ENCODE measurements around the gene SH2B3.
"Not testable (repeated sequence)": the region's sequence is repeated elsewhere in the genome, so short reads cannot be mapped to it uniquely, and the experiment has no call there.

SH2B3 gene

DNA sequence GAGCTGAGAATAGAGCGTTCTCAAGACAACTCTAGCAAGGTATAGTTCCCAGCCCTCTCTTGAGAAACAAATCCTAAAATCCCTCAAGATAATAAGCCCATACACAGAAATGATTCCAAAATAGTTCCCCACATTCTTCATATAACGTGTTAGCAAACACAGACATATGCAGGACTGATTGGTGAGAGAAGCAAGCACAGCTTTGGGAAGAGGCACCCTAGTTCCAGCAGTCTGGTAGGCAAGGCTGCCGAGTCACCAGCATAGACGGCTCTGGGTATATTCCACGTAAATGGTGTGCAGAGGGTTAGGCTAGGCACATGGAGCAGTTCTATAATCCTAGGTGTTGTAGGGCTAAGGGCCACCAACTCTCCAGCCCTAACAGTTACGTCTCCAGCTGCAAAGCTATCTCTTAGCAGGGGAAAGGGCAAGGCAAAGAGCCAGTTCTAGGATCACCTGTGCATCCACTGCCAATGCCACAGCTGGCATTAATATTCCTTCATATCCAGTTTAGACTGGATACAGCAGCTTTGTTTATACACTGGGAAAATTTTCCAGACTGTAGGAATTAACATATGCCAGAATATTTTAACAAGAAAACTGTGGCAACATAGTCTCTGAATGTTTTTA lies 52.9 kb downstream of the SH2B3 start:
- no peak for DNase-seq (ENCODE audit: low read depth in 2 of 2)

DNA sequence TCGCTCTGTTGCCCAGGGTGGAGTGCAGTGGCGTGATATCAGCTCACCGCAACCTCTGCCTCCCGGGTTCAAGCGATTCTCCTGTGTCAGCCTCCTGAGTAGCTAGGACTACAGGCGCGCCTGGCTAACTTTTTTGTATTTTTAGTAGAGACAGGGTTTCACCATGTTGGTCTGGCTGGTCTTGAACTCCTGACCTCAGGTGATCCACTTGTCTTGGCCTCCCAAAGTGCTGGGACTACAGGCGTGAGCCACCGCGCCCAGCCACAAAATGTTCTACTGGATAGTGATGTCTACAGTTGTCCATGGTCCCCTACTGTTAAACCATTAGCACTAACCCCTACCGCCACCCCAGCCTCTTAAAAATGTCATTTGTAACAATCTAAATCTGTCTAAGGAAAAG lies 54.4 kb downstream of the SH2B3 start:
- DNase-seq (ENCODE audit: low read depth in 2 of 2) = not testable (repeated sequence)

DNA sequence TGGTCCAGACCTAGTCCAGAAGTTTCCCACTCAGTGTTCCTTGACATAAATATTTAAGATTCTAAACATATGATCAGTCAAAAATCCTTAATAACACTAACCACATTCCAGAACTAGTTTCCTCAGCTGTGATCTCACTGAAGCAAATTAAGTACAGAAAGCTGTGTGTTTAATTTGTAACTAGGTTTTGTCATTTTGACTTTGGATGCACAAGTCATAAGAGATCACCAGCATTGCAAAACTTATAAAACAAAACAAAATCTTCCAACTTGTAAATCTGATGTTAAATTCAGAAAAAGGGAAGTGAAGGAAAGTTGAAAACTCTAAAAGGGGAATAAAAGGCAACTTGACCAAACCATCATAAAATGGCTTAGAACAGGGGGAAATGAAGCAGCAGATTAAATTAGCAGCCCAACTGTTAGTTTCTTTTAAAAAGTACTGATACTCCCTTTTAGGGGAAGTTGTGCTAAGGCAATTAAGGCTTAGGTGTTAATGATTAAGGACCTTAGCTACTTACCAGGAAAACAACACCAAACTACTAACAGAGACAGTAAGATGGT lies 56.6 kb downstream of the SH2B3 start:
- DNase-seq (ENCODE audit: low read depth in 2 of 2) = no peak

DNA sequence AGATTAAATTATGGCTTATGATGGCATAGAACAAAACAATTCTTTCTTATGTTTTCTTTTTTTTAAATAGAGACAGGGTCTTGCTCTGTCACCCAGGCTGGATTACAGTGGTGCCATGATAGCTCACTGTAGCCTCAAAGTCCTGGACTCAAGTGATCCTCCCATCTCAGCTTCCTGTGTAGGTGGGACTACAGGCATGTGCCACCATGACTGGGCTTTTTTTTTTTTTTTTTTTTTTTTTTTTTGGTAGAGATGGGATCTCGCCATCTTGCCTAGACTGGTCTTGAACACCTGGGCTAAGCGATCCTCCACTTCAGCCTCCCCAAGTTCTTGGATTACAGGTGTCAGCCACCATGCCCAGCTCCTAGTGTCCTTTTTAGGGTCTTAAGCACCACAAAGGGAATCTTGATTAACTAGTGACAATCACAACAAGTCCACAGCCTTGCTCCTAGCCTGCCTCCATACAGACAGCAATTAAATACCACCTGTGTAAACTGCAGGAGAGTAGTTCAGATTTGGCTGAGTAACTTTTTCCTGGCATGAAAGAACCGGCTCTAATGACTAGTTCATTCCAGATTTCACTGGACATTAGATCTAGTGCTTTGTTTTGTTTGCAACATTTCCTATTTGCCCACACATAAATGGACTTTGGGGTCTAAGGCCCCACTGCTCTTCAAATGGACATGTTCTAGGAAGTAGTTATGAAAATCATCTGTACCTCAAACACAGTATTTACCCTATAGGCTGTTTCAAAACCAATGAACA lies 61.6 kb downstream of the SH2B3 start:
- no peak for DNase-seq (ENCODE audit: low read depth in 2 of 2)

DNA sequence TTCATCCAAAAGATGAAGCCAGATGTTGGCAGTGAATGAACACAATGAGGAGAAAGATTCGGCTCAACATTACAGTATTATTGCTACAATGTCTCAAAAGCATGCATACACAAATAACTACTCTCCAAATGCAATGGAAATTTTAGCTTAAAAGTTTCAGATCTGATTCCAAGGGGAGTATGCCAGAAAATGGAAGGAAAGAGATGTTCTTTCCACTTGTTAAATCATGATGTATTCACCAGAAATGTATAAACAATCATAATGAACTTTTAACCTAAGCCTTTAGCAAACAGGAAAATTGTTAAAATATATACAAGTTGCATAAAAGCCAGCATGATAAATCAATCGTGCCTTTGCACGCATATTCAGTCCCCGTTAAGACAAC lies 62.1 kb downstream of the SH2B3 start:
- DNase-seq (ENCODE audit: low read depth in 2 of 2) = no peak

DNA sequence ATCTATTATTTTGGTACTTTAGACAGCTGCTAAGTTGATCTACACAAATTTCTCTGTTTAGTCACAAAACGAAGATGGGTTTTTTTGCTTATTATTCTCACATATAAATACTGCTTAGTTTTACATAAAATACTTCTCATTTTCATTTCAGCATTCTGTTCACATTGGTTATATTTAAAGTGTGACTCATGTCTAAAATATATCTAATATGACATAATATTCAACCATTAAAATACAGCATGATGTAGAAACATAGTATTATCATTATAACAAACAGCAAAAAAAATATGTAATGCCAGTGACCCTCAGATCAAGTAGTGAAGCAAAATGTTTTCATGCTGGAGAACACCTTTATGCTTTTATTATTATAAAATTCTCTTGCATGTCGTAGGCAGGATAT lies 63.7 kb downstream of the SH2B3 start:
- DNase-seq (ENCODE audit: low read depth in 2 of 2) = no peak

DNA sequence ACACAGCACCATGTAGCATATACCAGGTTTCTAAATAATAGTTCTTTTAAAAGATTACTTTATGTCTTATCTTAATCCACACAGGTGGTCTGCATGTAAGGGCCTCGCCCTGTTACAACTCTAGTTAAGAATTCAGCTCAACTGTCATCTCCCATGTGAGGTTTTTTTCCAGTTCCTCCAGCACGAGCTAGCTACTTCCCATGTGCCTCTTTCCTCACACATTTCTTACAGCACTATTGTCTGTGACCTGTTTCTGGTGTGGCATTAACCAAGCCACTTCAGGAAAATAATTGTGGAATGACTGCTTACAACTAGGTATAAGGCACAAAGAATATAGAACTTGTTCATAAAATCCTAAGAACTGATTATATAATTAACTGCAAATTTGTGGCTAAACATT lies 65.5 kb downstream of the SH2B3 start:
- DNase-seq (ENCODE audit: low read depth in 2 of 2) = no peak

DNA sequence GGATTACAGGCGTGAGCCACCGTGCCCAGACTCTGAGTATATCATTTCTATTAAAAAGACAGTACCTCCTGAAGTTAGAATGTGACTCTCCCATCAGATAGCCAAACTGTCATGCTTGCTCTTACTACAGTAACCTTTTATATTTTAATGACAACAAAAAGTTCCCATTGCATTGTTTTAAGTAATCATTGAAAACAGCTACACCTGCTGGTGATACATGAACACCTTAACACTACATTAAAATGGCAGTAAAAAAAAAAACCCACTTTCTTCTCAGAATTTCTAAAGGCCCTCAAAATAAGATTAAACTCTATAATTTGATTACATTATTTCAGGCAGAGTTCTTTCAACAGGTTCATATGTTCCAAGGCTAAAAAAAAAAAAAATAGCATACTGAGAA lies 76.7 kb downstream of the SH2B3 start:
- DNase-seq (ENCODE audit: low read depth in 2 of 2) = no peak

DNA sequence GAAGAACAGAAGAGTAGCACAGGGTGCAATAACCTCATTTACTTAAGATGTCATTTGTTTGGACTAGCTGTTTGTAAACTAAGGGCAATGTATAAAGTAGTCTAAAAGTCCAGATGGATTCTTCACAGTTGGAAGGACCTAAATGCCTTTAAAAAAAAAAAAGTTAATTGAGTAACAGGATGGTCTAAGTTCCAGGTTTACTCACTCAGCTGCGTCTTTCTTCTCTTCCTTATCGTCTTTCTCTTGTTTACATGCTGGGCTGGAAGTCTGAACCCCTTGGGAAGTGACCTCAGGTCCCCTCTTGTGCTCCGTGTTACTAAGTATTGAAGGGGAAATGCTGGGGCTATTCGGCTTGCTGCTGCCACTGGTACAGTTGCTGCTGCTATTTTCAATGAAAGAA lies 82.5 kb downstream of the SH2B3 start:
- DNase-seq (ENCODE audit: low read depth in 2 of 2) = no peak

DNA sequence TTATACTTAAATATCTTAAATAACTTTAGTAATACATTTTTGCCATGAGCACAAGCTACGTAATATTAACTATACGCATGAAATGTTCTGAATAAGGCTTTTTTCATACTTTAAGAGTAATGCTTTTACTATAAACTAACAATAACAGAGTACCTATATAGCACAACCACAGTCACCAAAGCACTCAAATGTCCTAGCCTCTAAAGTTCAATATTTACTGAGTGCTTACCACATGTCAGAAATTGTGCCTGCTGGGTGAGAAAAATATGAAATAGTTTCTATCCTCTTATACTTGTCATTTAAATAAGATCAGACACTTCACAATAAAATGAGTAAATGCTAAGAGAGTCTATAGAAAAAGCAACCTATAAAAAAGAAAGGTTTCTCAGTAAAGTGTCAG lies 83.1 kb downstream of the SH2B3 start:
- no peak for DNase-seq (ENCODE audit: low read depth in 2 of 2)

DNA sequence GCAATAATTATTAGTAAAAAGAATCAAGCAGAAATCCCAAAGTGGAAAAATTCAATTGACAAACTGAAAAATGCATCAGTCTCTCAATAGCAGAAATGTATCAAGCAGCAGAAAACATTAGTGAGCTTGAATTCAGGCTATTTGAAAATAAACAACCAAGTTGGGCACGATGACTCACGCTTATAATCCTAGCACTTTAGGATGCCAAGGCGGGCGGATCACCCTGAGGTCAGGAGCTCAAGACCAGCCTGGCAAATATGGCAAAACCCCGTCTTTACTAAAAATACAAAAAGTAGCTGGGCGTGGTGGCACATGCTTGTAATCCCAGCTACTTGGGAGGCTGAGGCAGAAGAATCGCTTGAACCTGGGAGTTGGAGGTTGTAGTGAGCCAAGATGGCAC lies 87.3 kb downstream of the SH2B3 start:
- DNase-seq (ENCODE audit: low read depth in 2 of 2) = not testable (repeated sequence)

DNA sequence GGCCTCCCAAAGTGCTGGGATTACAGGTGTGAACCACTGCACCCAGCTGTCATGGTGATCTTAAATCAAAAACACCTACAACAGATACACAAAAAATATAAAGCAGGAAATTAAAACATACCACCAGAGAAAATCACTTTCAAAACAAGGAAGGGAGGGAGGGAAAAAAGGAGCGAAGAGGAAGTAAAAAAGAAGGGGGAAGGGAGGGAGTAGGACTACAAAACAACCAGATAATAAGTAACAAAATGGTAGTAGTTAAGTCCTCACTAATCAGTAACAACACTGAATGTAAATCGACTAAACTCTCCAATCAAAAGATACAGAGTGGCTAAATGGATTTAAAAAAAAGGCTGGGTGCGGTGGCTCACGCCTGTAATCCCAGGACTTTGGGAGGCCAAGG lies 89.0 kb downstream of the SH2B3 start:
- DNase-seq (ENCODE audit: low read depth in 2 of 2) = no peak
